HG03064 (cell line): Measurements from ENCODE around the gene RNF213.

Source experiments
- ATAC-seq: cut with Tn5 transposase; IDR thresholded peaks from one replicate; pipeline ENCODE4 v1.9.1; 2021; ENCODE audit warnings: low read depth; ENCODE audit not compliant: unreplicated experiment

RNF213 gene

GRCh38 chr17:80443498-80443897 is 182.8 kb downstream of the RNF213 start:
- ATAC-seq, result no peak

- no peak for ATAC-seq
Measured at GRCh38 chr17:80443916-80444643, 183.4 kb downstream of the RNF213 start.

- no peak for ATAC-seq
Measured at GRCh38 chr17:80444644-80444979, 184.0 kb downstream of the RNF213 start.

- ATAC-seq, result no peak
Measured at GRCh38 chr17:80445007-80445725, 184.5 kb downstream of the RNF213 start.

- ATAC-seq, result no peak
Measured at GRCh38 chr17:80445726-80446110, 185.1 kb downstream of the RNF213 start.

GRCh38 chr17:80446645-80447405 is 186.2 kb downstream of the RNF213 start:
- no peak for ATAC-seq

- ATAC-seq, result no peak
Measured at GRCh38 chr17:80447790-80448189, 187.1 kb downstream of the RNF213 start.
